HG02852 (cell line): ENCODE measurements around the gene ANKRD22.

Experiments
- ATAC-seq: cut with Tn5 transposase; IDR thresholded peaks from one replicate; pipeline ENCODE4 v1.9.1; 2021; ENCODE audit warnings: mild to moderate bottlenecking, moderate library complexity; ENCODE audit not compliant: unreplicated experiment

ANKRD22 gene

DNA sequence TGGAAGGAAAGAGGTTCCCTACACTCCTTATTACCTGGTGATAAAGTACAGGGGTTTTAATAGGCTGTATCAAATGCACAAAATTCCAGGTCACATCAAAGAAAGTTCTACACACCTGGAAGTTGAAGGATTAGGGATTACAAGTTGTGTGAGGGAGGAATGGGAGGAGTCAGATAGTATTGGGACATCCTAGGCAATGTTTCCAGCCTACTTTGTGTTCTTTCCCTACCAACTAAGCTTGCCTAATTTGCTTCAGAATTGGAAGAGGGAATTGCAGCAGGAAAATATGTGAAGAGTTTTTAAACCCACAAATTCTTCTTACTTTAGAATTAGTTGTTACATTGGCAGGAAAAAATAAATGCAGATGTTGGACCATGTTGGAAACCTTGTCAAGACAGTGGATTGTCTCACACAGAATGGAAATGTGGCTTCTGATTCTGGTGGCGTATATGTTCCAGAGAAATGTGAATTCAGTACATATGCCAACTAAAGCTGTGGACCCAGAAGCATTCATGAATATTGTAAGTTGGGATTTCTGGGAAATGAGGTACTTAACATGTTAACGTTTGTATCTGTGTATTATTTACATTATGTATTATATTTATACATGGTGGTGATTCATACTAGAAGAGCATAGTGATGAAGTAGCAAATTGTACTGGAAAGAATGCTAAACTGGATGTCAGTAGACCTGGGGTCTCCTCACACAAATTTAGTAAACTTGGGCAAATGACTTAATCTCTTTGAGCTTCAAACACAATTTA is 48.9 kb downstream of the ANKRD22 start, which contains the start of gene LIPM:
LIPM (plus strand) TSS at position 208 of the 763 bp plus-strand sequence; CDS start at position 375, 167 bp downstream.
- no peak for ATAC-seq

DNA sequence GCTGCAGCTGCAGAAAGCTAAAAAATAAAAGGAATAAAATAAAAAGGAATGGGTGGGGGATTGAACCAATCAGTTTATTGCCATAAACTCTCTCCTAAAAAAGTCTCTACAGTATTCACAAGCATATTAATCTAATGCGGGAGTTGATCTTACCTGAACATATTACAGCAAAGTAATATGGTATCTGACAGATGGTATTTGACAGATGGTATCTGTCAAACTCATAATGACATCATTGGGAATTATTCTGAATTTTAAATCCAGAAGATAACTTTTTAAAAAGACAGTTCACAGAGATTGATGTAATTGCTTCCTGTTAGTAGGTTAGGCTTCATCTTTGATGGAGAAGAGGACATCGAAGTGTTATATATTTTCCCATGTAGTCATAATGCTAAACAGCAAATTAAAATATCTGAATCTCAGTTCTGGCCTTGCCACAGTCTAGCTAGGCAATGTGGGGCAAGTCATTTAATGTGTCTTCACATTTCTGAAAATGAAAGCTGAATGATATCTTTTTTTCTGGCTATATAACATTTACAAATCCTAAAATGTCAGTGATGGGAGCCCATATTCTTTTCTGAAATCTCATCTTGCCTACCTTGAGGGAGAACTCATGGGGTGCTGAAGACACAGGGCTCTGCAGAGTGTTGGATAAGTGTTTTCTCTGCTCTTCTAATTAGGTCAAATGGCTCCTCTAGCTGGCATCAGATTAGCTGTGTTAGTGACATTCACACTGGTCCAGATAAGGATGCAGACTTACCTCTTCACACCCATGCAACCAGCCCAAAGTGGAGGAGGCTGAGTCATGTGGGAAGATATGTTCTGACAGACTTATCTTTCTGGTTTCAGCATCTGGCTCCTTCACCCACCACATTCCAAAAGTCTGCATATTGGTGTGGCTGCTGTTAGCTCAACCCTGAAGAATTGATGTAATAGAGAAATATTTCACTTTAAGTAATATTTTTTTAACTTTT is 51.2 kb downstream of the ANKRD22 start:
- no peak for ATAC-seq

DNA sequence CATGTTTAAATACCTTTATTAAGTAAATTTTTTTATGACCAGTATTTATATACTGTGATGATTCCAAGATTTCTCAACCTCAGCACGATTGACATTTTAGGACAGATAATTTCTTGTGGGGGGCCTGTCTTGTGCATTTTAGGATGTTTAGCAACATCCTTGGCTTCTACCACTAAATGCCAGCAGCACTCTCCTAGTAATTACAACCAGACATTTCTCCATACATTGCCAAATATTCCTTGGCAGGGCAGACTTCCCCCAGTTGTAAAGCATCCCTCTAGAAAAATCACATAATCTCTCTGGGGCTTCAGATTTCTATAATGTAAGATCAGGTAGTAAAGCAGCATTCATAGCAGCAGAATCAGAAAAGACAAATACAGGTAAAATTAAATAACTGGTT is 56.9 kb downstream of the ANKRD22 start:
- no peak for ATAC-seq

DNA sequence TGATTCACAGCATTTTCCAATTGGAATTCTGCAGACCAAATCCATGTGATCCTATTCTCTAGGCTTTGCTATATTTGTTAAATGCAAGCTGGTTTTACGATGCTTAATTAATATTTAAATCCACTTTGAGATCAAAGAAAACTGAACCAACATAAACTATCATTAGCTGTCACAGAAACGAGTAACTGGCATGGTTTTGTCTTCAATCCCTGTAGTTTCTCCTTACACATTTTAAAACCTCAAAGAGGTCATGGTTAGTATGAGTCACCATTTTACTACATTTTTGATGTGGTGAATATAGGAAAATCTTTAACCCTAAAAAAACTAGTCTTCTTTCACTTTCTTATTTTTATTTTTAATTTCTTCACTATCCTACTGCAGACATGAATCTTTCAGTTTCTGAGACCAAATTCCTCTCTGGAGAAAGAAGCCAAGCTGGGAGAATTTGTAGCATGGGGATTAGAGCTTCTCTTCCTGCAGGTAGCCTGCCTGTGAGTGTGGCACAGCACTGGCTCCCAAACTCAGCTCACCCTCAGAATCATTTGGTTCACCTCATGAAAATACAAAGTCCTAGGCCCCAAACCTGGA is 57.8 kb downstream of the ANKRD22 start:
- ATAC-seq, result no peak

DNA sequence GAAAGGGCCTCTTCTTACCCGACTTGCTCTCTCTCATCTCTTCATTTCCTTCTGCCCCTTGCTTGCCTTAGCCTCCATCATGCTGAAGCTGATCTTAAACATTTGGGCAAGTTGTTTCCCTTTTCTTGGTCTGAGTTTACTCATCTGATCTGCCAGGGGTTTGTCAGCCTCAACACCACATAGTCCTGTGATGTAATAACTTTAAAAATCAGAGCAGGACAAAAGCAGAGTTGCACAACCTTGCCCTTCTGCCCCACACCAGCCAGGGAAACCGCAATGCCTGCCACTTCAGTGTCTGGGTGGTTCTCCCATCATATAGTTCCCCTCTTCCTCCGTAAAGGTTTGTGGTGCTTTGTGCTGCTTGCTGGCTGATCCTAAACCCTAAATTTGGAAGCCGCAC is 59.0 kb downstream of the ANKRD22 start:
- ATAC-seq, result no peak

DNA sequence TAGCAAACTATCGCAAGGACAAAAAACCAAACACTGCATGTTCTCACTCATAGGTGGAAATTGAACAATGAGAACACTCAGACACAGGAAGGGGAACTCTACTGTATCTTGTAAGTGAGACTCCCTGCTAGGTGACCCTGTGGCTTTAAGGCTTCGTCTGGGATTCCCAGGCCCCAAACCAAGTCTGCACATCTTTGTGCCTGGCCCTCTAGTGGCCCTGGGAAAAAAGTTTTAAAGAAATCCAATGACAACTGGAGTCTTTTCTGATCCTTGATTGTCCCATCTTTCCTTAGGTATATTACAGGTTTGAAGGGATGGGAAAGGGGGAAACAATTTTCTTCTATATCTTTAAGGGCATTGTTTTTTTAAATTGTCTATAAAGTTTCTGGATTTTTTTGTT is 59.7 kb downstream of the ANKRD22 start:
- ATAC-seq, result no peak

DNA sequence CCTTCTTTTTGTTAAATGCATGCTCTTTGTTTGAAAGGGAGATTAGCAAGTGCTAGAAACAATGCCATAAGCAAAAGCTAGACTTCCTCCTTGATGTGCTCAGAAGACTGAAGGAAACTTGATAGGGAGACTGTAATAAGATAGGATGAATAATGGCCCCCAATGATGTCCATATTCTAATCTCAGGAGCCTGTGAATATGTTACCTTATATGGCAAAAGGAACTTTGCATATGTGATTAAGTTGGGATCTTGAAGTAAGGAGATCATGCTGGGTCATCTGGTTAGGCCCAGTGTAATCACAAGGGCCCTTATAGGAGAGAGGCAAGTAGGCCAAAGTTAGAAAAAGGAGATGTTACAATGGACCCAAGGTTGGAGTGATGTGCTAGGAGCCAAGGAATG is 62.7 kb downstream of the ANKRD22 start:
- ATAC-seq, result no peak

DNA sequence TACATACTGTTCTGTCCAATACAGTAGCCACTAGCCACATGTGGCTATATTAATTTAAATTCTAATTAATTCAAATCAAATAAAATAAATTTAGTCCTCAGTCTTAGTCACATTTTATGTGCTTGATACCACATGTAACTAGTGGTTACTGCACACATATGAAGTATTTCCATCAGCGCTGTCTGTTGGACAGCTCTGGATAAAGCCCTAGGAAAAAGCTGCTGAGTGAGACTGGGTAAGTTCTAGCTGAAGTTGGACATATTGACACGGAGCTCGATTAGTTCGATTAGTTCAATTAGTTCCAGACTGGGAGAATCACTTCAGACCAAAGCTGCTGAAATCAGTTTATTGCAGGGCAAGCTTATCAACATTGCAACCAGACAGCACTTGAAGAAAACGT is 64.2 kb downstream of the ANKRD22 start:
- ATAC-seq, result no peak

DNA sequence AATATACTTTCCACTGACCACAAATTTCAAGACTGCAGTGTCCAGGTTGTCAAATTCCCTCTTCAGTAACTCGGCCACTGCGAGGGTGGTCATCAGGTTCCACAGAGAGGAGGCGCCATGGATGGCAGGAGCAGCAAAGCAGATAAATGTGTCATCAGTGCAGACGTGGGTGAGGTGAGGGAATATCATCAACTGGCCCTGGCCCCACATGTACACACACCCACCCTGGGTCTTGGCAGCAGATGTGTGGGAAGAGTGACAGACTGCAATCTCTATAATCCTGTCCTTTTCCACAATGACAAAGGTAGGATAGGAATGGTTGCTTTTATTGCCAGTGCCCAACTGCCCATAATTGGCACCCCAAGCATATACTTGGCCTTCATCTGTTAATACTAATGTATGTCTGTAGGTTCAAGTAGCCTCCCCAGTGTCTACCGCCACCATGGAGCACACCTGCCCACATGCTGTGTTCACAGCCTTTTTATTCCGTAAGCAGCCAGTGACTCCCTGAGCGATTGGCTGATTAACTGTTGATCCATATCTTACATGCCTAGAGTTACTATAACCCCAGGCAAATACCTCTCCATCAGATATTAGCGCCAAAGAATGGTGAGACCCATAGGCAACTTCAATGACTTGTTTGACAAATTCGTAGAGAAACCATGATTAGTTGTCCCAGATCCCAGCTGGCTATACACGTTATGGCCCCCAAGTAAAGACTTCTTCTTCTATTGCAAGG is 65.4 kb downstream of the ANKRD22 start:
- no peak for ATAC-seq

DNA sequence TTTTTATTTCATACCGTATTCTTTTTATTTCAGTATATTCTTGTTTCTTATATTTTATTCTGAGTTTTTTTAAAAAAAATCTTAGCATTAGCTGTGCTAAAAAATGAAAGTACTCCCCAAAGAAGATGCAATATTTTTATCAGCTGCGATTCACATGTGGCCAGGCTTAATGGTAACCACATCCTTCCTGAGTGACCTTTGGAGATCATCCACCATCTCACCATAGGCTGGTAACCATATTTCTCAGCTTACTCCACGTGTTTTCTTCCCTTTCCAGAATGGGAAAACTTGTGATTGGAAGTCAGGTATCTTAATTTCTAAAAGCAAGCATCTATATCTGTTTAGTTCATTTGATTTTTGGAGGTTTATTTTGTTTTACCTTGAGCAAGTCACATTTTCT is 67.9 kb downstream of the ANKRD22 start:
- no peak for ATAC-seq

DNA sequence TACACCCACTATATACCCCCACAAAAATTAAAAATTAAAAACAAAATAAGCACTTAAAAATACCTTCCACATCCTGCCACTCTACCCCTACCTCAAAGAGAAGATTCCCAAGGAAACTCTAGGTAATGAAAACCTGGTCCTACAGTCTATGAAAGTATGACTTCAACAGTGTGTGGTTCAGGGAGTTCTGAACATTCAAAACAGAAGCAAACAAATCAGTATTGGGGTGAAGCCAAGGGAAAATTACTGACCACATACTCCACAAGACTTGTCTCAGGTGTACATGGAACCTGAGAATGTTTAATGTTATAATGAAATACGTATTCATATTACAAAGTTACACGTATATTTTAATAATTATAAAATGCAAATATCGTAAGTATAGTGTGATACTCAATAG is 69.4 kb downstream of the ANKRD22 start:
- ATAC-seq, result no peak

DNA sequence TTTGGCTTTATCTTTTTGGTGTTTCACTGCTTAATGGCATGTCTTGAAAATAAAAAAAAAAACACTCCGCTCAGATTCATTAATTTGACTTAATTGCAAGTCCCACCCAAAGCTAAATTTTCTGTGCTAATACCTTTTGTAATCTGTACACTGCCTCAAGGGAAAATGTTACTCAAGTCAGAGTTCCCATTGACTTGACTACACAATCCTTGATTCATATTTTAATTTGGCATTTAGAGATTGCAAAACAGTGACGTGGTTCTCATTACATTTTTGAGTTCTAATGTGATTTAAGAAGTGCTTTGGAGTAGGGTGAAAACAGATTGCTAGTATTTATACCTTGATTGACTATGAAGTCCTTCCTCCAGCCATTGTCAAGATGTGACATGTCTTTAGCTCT is 70.4 kb downstream of the ANKRD22 start:
- ATAC-seq, result no peak
